ENCODE data around the gene YRDC.

Gene YRDC

GRCh38 chr1:37807555-37808368 lies at the start of gene YRDC, which contains the start of gene C1orf122:
YRDC (minus strand) TSS chr1:37808208; CDS start chr1:37808180, 28 bp downstream.
C1orf122 (plus strand) TSS chr1:37807790; CDS start chr1:37808405, 615 bp downstream.
- DNase-seq: peak; percentile 97

- no peak for DNase-seq
Observed at GRCh38 chr1:37854406-37854805, 46.4 kb upstream of the YRDC start.

DNA sequence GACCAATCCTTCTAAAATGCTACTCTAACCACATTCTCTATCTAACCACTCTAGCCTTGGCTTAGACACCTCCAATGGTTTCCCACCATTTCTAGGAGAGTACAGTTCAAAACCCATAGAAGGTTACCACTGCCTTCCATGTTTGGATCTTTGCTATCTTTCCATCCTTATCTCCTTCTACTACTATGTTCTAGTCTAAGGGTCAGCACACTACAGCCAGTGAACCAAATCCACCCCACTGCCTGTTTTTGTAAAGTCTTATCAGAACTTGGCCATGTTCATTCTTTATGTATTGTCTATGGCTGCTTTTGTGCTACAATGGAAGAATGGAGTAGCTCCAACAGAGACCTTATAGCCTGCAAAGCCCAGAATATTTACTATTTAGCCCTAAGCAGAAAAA lies 45.1 kb upstream of the YRDC start:
- DNase-seq: no peak

- no peak for DNase-seq
Observed at GRCh38 chr1:37851782-37852210, 43.8 kb upstream of the YRDC start.

- DNase-seq: no peak
Observed at GRCh38 chr1:37851262-37851661, 43.3 kb upstream of the YRDC start.

DNA sequence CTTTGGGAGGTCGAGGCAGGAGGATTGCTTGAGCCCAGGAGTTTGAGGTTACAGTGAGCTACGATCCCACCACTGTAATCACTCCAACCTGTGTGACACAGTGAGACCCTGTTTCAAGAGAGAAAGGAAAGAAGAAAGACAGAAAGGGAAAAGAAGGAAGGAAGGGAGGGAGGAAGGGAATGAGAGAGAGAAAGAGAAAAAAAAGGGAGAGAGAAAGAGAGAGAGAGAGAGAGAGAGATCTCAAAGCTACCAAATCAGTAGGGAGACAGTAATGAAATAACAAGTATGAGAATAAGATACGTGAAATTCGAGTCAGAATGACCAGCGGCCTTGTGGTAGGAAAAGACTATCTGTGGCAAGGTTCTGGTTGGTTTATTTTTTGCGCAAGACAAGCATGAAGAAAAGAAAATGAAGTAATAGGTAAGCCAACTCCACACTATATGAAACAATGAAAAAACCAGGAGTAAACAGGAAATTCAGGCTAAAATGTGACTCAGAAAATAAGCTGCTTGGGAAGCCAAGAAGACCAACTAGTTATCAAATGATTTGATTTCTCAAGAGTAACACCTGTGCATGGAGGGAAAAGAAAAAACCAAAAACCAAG lies 42.4 kb upstream of the YRDC start:
- no peak for DNase-seq

DNA sequence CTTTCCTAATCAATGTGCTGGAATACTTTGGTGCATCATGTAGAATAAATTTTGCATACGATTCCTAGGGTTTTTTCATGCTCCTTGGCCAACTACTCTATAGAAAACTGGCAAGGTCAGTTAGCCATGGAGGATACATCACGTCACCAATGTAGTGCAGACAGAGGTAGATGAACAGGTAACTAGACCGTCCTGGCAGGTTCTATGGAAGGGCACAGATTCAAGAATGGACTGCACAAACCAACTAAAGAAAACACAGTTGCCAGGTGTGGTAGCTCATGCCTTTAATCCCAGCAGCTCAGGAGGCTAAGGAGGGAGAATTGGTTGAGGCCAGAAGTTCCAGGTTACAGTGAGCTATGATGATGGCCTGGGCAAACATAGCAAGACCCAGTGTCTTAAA lies 41.5 kb upstream of the YRDC start:
- DNase-seq: no peak

DNA sequence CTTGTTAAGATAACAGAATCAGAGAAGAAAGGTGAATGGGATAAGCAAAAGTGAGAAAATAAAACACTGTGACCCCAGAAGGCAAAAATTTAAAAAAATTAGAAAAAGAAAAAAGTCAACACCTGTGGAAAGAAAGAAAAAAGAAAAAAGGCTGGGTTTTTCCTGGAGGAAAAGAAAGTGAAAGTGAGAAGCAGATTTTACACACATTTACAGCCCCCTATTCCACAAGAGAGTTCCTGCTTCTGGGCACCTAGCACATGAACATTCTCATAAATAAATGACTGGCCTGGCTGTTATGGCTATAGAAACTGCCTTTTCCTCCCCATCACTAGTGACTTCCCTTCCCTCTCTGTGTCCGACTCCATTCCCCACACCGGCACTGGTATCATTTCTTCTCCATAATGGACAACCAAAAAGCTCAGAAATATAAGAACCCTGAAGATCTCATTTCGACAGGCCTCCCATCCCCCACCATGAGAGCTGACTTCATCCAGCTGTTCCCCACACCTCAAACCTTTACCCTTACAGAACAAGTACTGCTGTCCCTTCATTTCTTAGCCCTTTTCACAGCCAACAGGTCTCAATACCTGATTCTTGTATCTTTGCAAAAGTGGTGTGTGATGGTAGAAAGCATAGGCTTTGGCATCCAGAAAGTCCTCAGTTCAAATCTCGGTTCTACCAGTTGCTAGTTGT lies 38.8 kb upstream of the YRDC start:
- no peak for DNase-seq

GRCh38 chr1:37845786-37846185 lies 37.8 kb upstream of the YRDC start:
- DNase-seq: no peak

DNA sequence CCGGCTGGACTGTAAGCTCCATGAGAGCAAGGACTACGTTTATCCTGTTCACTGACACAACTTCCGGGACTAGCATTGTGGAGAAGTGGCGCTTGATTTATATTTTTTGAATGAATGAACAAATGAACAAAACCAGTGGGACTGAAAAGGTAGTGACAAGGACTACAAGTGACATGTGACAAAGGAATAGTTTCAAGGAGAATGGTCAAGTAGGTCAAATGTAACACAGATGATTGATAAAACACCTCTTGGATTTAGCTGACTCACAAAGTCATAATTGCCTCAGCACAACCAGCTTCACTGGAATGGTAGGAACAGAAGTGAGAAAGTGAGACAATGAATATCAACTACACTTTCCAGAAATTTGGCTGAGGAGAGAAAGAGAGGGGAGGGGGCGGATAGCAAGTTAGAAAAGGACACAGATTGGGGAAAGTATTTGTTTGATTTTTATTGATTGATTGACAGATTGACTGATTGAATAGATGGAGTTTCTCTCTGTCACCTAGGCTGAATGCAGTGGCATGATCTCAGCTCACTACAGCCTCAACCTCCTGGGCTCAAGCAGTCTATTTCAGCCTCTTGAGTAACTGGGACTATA lies 37.1 kb upstream of the YRDC start:
- DNase-seq: no peak

- no peak for DNase-seq
Observed at GRCh38 chr1:37844536-37844935, 36.5 kb upstream of the YRDC start.

- no peak for DNase-seq
Observed at GRCh38 chr1:37841652-37842051, 33.6 kb upstream of the YRDC start.

DNA sequence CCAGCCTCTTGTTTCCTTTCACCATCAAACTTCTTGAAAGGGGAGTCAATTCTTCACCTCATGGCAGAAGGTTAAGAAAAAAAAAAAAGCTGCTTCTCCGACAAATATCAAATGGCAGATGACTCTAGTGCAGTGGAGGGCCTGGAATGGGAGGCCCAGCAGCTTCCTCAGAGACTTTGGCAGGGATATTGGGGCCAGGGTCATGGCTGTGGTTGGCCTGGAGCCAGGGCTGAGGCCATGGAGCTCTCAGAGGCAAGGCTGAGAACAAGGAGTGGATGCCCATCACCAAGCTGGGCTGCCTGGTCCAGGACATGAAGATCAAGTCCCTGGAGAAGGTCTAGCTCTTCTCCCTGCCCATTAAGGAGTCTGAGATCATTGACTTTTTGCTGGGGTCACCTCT lies 32.7 kb upstream of the YRDC start:
- no peak for DNase-seq

GRCh38 chr1:37839676-37840075 lies 31.7 kb upstream of the YRDC start:
- no peak for DNase-seq

DNA sequence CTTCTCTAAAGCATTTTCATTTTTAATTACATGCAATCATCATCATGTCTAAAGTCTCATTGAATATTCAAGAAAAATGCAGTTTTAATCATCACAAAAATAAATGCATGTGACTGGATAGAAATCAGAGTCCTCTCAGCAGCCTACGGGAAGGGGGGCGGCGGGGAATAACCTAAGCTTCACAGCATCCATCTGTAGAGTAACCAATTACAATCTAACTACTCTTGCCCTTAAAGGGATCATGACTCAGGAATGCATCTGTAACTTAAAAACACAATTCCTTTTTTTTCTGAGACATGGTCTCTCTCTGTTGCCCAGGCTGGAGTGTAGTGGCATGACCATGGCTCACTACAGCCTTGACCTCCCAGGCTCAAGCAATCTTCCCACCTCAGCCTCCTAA lies 28.8 kb upstream of the YRDC start:
- no peak for DNase-seq

GRCh38 chr1:37831809-37832208 lies 23.8 kb upstream of the YRDC start:
- no peak for DNase-seq

- no peak for DNase-seq
Observed at GRCh38 chr1:37831109-37831508, 23.1 kb upstream of the YRDC start.

DNA sequence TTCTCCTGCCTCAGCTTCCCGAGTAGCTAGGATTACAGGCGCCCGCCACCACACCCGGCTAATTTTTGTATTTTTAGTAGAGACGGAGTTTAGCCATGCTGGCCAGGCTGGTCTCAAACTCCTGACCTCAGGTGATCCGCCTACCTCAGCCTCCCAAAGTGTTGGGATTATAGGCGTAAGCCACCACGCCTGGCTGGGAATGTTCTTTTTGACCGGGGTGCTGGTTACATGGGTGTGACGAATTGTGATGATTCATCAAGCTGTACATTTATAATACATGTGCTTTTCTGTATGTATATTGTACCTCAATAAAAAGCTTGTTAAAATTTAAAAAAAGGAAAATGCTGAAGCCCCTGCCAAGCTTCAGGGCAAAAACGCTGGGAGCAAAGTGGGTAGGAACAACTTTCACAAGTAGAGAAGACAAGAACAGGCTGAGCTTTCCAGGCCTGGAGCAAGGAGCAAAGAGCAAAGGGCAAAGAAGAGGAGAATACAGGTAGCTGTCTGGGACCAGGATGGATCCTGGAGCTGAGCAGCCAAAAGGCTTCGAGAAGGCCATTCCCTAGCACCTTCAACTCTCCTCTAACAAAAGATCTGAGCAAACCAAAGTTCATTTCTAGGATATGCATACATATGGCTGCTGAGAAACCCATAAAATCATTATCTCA lies 20.5 kb upstream of the YRDC start:
- DNase-seq: no peak

DNA sequence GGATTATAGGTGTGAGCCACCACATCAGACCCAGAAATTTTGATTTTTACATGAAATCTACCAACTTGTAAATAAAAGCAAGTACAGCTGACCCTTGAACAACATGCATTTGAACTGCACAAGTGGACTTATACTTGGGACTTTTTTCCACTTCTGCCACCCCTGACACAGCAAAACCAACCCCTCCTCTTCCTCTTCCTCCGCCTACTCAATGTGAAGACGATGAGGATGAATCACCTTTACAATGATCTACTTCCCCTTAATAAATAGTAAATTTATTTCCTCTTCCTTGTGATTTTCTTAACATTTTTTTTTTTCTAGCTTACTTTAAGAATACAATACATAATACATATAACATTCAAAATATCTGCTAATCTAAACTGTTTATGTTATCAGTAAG lies 17.5 kb upstream of the YRDC start:
- no peak for DNase-seq

GRCh38 chr1:37824001-37824400 lies 16.0 kb upstream of the YRDC start:
- DNase-seq: no peak

DNA sequence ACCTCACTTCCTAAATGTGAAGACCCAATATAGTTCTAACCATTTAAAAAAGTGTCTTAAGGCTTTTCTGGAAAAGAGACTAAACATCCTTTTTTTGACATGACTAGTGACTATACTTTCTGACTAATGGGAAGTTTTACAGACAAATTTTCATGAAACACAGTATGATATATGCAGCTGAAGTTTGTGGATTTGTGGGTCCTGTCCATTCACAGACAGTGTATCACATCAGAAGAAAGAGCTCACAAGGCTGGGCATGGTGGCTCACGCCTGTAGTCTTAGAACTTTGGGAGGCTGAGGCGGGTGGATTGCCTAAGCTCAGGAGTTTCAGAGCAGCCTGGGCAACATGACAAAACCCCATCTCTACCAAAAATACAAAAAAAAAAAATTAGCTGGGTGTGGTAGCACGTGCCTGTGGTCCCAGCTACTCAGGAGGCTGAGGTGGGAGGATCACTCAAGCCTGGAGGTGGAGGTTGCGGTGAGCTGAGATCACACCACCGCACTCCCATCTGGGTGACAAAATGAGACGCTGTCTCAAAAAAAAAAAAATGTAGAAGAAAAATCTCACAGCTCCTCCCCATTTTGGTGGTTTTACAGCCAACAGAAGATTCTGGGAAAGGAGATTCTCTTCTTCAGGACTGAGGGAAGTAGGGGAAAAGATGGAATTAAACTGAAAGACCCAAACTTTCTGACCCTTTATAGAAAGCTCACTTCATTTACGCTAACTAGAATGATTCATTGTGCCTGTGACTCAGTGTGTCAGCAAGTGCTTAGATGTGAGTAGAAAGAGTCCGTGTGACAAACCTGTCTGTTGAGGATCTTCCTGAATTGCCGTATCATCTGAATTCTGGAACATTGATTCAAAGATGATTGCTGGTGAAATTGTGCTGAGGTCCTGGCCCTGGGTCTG lies 15.2 kb upstream of the YRDC start:
- no peak for DNase-seq

- no peak for DNase-seq
Observed at GRCh38 chr1:37821481-37821880, 13.5 kb upstream of the YRDC start.
